GM19193 (cell line): ENCODE data around the gene PRDX6.

Source experiments
- POLR2A ChIP-seq: IDR thresholded peaks from 4 replicates; pipeline ENCODE4 v1.6.1; 2011; ENCODE audit not compliant: insufficient read depth, insufficient read length; ENCODE audit errors: extremely low read depth

The PRDX6 gene

GRCh38 chr1:173481195-173481772 is 4.1 kb downstream of the PRDX6 start:
- no peak for TF ChIP-seq POLR2A

- no peak for TF ChIP-seq POLR2A
Observed at GRCh38 chr1:173482683-173483082, 5.5 kb downstream of the PRDX6 start.

- TF ChIP-seq POLR2A, result no peak
Observed at GRCh38 chr1:173484276-173484675, 7.1 kb downstream of the PRDX6 start.

GRCh38 chr1:173485401-173485800 is 8.3 kb downstream of the PRDX6 start:
- no peak for TF ChIP-seq POLR2A

GRCh38 chr1:173488001-173488400 is 10.9 kb downstream of the PRDX6 start:
- TF ChIP-seq POLR2A, result no peak

GRCh38 chr1:173489149-173489600 is 12.0 kb downstream of the PRDX6 start:
- no peak for TF ChIP-seq POLR2A

GRCh38 chr1:173489929-173490328 is 12.8 kb downstream of the PRDX6 start:
- TF ChIP-seq POLR2A, result no peak

- TF ChIP-seq POLR2A, result no peak
Observed at GRCh38 chr1:173491508-173491907, 14.4 kb downstream of the PRDX6 start.

GRCh38 chr1:173495609-173496267 is 18.6 kb downstream of the PRDX6 start:
- TF ChIP-seq POLR2A, result no peak

GRCh38 chr1:173496757-173497320 is 19.7 kb downstream of the PRDX6 start:
- no peak for TF ChIP-seq POLR2A

- TF ChIP-seq POLR2A, result no peak
Observed at GRCh38 chr1:173499729-173500128, 22.6 kb downstream of the PRDX6 start.

GRCh38 chr1:173502104-173502503 is 25.0 kb downstream of the PRDX6 start:
- no peak for TF ChIP-seq POLR2A

- TF ChIP-seq POLR2A, result no peak
Observed at GRCh38 chr1:173503391-173503790, 26.3 kb downstream of the PRDX6 start.

- no peak for TF ChIP-seq POLR2A
Observed at GRCh38 chr1:173504268-173504667, 27.1 kb downstream of the PRDX6 start.

- no peak for TF ChIP-seq POLR2A
Observed at GRCh38 chr1:173505391-173505790, 28.3 kb downstream of the PRDX6 start.

GRCh38 chr1:173506437-173506836 is 29.3 kb downstream of the PRDX6 start:
- no peak for TF ChIP-seq POLR2A
